HG03039 (cell line): ENCODE results near the gene MRPL18.
"Not testable (repeated sequence)": the region's sequence is repeated elsewhere in the genome, so short reads cannot be mapped to it uniquely, and the experiment has no call there.

Experiments used
- ATAC-seq: cut with Tn5 transposase; IDR thresholded peaks from one replicate; pipeline ENCODE4 v1.9.1; 2021; ENCODE audit warnings: mild to moderate bottlenecking, moderate library complexity; ENCODE audit not compliant: unreplicated experiment

The MRPL18 gene

GRCh38 chr6:159790149-159790955, at the start of gene MRPL18:
Gene MRPL18, plus strand, starts transcription at chr6:159790467. Its CDS starts 121 bp downstream, at chr6:159790588.
- ATAC-seq = peak; percentile 77

GRCh38 chr6:159742165-159742564, 48.1 kb upstream of the MRPL18 start:
- ATAC-seq = no peak

GRCh38 chr6:159745081-159745480, 45.2 kb upstream of the MRPL18 start:
- ATAC-seq = no peak

GRCh38 chr6:159746759-159747158, 43.5 kb upstream of the MRPL18 start:
- no peak for ATAC-seq

GRCh38 chr6:159748127-159748526, 42.1 kb upstream of the MRPL18 start:
- ATAC-seq = not testable (repeated sequence)

GRCh38 chr6:159751448-159751847, 38.8 kb upstream of the MRPL18 start:
- ATAC-seq = no peak

- ATAC-seq = no peak
These were observed 37.0 kb upstream of the MRPL18 start for GRCh38 chr6:159753081-159753872.

- ATAC-seq = no peak
These were observed 35.9 kb upstream of the MRPL18 start for GRCh38 chr6:159754401-159754800.

- ATAC-seq = no peak
These were observed 35.0 kb upstream of the MRPL18 start for GRCh38 chr6:159754959-159755914.

- no peak for ATAC-seq
These were observed 33.8 kb upstream of the MRPL18 start for GRCh38 chr6:159756508-159756907.

- ATAC-seq = no peak
These were observed 32.0 kb upstream of the MRPL18 start for GRCh38 chr6:159758031-159759001.

GRCh38 chr6:159759645-159760044, 30.6 kb upstream of the MRPL18 start:
- no peak for ATAC-seq

- no peak for ATAC-seq
These were observed 29.6 kb upstream of the MRPL18 start for GRCh38 chr6:159760602-159761057.

- peak; percentile 0 for ATAC-seq
These were observed 29.0 kb upstream of the MRPL18 start for GRCh38 chr6:159761129-159761872.

GRCh38 chr6:159761873-159762680, 28.2 kb upstream of the MRPL18 start, which contains the start of gene ACAT2:
Gene ACAT2, plus strand, starts transcription at chr6:159762045. Its CDS starts 43 bp downstream, at chr6:159762088.
- ATAC-seq = peak; percentile 96

GRCh38 chr6:159762681-159763293, 27.5 kb upstream of the MRPL18 start:
- ATAC-seq = no peak

GRCh38 chr6:159766906-159767305, 23.4 kb upstream of the MRPL18 start:
- no peak for ATAC-seq
